BE2C (cell line): ENCODE data around the gene CPT1B.
A peak's percentile ranks its signal among the peaks of the same experiment; 100 is the strongest.
"Not testable (repeated sequence)": the region's sequence is repeated elsewhere in the genome, so short reads cannot be mapped to it uniquely, and the experiment has no call there.

Experiments used
- DNase-seq: peaks from one replicate; pipeline ENCODE4 v3.0.0-alpha.2; 2020
- H3K27me3 ChIP-seq: fragments of 250-450 bp; sonication (Bioruptor Pico); 2 replicates; pipeline ENCODE4 v1.5.1; 2020; ENCODE audit warnings: mild to moderate bottlenecking
- H3K36me3 ChIP-seq: fragments of 250-450 bp; sonication (Bioruptor Pico); 2 replicates; pipeline ENCODE4 v1.5.1; 2020; ENCODE audit warnings: mild to moderate bottlenecking
- H3K4me1 ChIP-seq: fragments of 250-450 bp; sonication (Bioruptor Pico); 2 replicates; pipeline ENCODE4 v1.5.1; 2020
- H3K4me3 ChIP-seq: 2 replicates; pipeline ENCODE4 v1.5.1; 2011; ENCODE audit warnings: low read depth, low read length
- H3K9me3 ChIP-seq: fragments of 250-450 bp; sonication (Bioruptor Pico); 2 replicates; pipeline ENCODE4 v1.5.1; 2020
- TF ChIP-seq, protein P1 (sequence below): IDR thresholded peaks from 2 replicates; pipeline ENCODE4 v1.5.1; 2012; ENCODE audit warnings: mild to moderate bottlenecking, low read depth, low read length

CPT1B gene

DNA sequence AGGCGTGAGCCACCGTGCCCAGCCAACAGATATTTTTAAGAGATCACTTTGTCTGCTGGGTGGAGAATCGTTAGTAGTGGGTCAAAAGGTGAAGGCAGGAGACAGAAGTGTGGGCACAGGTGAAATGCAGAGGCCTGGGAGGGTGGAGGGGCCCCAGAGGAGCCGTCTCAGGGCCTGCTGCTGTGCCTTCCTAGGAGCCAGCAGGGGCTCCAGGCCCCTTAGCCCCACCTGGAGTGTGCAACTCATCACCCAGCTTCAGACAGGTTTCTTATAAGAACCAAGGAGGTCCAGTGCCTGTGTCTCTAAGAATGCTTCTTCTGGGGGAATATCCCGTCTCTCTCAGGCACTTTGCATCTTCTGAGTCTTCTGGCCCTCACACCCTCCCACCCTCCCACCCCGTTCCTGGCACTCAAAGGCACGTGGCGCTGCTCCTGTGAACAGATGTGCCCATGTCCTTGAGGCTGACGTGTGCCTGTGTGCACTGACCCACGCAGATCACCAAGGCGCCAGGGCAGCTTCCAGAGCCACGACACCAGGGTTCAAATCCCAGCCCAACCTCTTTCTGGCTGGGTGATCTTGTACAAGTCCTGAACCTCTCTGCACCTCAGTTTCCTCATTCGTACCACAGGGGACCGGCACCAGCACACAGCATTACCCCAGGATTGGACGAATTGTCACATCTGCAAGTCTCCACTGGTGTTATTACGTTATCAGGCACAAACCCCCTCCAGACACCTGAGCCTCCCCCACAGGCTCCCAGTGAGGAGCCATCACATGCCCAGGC, 46.3 kb upstream of the CPT1B start:
- Histone ChIP-seq H3K9me3 (no peaks in the 10 kb centered on the region), H3K4me3 (no peak overlapping the region), H3K27me3 (peaks cover 28% of the 10 kb centered on the region), H3K36me3 (no peaks in the 10 kb centered on the region), H3K4me1 (0 out of 2 replicates have a peak, but pooled peaks cover 2% of the 10 kb centered on the region)
- DNase-seq, result no peak
- TF ChIP-seq, protein P1, sequence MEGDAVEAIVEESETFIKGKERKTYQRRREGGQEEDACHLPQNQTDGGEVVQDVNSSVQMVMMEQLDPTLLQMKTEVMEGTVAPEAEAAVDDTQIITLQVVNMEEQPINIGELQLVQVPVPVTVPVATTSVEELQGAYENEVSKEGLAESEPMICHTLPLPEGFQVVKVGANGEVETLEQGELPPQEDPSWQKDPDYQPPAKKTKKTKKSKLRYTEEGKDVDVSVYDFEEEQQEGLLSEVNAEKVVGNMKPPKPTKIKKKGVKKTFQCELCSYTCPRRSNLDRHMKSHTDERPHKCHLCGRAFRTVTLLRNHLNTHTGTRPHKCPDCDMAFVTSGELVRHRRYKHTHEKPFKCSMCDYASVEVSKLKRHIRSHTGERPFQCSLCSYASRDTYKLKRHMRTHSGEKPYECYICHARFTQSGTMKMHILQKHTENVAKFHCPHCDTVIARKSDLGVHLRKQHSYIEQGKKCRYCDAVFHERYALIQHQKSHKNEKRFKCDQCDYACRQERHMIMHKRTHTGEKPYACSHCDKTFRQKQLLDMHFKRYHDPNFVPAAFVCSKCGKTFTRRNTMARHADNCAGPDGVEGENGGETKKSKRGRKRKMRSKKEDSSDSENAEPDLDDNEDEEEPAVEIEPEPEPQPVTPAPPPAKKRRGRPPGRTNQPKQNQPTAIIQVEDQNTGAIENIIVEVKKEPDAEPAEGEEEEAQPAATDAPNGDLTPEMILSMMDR, result no peak

DNA sequence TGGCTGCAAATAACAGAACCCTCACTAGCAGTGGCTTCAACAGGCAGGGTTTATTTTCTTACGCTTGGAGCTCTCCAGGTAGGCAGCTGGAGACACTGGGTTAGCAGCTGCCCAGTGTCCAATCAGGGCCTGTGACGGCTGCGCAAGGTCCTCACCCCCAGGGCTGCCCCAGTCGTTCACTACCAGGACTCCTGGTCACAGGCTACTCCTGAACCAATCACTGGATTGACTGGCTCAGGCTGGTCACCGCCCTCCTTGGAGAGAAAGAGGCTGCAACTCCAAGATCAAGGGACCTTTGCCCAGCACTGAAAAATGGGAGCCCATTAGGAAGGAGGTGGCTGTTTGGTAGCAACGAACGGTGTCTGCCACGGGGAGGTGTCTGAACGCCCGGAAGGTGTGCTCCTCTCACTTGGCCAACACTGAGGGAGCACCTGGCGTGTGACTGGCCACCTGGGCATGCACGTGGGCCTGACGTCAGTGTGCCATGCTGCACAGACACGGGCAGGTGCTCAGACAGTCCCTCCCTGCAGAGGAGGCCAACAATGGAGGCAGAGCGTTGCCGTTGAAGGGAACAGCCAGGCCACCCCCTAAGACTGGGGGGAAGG, 44.6 kb upstream of the CPT1B start:
- no peak for DNase-seq

DNA sequence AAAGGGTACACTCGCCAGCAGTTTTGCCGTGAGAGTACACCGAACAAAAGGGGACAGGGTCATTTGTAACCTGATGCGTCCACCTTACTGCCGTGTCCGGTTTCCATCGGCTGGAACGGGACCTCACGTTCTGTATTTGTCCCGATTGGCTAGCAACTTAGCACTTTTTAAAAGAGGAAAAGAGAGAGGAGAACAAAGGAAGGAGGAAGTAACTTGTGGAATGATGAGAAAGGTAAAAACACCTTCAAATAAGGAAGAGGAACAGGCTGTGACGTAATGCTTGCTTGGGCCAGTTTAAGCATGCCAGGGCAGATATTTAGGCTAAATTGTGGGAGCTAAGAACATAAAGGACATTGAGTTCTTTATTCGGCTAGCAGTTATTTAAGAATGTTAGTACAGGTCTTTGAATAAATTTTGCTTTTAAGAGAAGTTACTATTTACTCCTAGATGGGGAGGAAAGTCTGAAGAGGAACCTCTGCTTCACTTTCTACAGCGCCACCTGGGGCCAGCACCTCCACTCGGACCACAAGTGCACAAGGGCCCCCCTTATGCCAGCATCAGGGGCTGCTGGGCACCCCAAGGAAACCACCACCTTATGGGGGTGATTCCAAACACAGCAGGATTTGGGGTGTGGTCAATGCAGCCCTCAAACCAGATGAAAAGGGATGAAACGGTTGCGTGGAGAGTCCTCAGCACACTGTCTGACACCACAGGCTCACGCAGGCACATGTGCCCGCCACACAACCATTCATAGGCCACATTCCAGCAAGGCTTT, 43.9 kb upstream of the CPT1B start:
- Histone ChIP-seq H3K9me3 (no peaks in the 10 kb centered on the region), H3K4me1 (0 out of 2 replicates have a peak, but pooled peaks cover 2% of the 10 kb centered on the region), H3K27me3 (peaks cover 30% of the 10 kb centered on the region), H3K36me3 (no peaks in the 10 kb centered on the region), H3K4me3 (no peak overlapping the region)
- TF ChIP-seq, protein P1, result peak; percentile 27; the same call in 1 of the 2 replicates
- no peak for DNase-seq

More for the DNA sequence above, 44.6 kb upstream of the CPT1B start:
- no peak overlapping the region for H3K4me3 ChIP-seq
- 0 out of 2 replicates have a peak, but pooled peaks cover 2% of the 10 kb centered on the region for H3K4me1 ChIP-seq
- no peaks in the 10 kb centered on the region for H3K36me3 ChIP-seq
- H3K9me3 ChIP-seq, result no peaks in the 10 kb centered on the region
- H3K27me3 ChIP-seq, result peaks cover 30% of the 10 kb centered on the region
- TF ChIP-seq, protein P1, result no peak

DNA sequence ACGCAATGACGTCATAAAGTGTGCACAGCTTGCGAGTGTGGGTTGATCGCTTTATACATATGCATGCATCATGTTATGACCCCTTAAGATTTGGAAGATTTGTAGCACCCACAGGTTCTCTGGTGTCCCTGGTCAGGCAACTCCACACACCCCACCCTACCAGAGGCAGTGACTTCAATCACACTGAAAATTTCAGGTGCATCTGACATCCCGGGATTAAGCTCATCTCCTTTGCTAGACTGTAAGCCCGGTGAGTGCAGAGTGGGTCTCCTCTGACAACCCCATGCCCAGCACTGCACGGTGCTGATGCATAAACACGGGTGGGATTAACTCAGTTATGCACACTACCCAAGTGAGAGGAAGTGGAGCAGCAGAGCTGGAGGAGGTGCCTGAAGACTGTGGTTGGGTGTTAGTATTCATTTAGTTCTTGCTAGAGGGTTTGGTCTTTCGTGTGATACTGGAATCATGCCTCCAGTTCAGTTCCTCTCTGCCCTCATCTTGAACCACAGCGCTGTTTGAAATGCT, 43.2 kb upstream of the CPT1B start:
- H3K36me3 ChIP-seq, result no peaks in the 10 kb centered on the region
- peaks cover 30% of the 10 kb centered on the region for H3K27me3 ChIP-seq
- no peaks in the 10 kb centered on the region for H3K9me3 ChIP-seq
- no peak for DNase-seq
- no peak overlapping the region for H3K4me3 ChIP-seq
- TF ChIP-seq, protein P1, result no peak
- 0 out of 2 replicates have a peak, but pooled peaks cover 2% of the 10 kb centered on the region for H3K4me1 ChIP-seq

DNA sequence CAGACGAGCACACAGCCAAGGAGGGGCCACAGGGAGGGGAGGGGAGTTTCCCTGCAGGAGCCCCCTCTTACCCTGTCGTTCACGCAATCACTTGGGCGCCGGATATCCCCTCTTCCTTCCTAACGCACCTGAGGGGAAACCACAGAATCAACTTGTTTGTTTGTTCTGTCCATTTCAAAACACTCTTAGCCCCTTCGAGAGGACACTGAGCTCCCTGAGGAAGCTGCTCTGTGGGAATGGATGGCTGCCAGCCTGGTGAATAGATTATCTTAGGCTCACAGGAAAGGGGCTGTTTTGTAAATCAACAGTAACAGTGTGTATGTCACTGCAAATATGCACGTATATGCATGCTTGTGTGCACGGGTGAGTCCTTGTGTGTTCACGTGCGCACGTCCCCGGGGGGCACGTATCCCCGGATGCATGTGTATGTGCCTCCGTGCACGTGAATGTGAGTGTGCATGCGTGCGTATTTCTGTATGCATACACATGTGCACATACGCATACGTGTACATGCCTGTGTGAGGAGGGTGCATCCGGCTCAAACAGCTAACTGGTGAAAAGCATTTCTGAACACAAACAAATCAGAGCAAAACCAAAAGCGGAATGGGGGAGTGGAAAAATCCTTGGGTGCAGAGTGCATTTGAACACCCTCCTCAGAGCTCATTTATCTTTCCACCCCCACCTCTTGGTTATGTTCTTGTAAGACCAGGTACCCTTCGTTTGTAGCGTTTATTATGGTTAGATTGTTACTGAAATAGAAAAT, 42.5 kb upstream of the CPT1B start:
- Histone ChIP-seq H3K27me3 (peaks cover 30% of the 10 kb centered on the region), H3K9me3 (no peaks in the 10 kb centered on the region), H3K4me1 (0 out of 2 replicates have a peak, but pooled peaks cover 2% of the 10 kb centered on the region), H3K4me3 (peak overlapping the region; percentile 49), H3K36me3 (no peaks in the 10 kb centered on the region)
- DNase-seq, result no peak
- TF ChIP-seq, protein P1, result no peak

DNA sequence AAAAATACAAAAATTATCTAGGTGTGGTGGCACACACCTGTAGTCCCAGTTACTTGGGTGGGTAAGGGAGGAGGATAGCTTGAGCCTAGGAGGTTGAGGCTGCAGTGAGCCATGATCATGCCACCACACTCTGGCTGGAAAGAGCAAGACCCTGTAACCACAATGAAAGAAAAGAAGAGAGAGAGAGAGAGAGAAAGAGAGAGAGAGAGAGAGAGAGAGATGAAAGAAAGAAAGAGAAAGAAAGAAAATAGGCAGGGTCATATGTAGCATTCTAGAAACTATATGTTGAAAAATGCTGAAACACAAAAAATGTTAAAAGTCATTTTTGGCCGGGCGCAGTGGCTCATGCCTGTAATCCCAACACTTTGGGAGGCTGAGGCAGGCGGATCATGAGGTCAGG, 36.1 kb upstream of the CPT1B start:
- H3K27me3 ChIP-seq, H3K9me3 ChIP-seq, DNase-seq, H3K4me3 ChIP-seq, H3K4me1 ChIP-seq, H3K36me3 ChIP-seq: not testable (repeated sequence)
